H9 (cell line): Measurements from ENCODE around the gene CDH7. TPM values are rescaled to one million over a fixed set of nuclear protein-coding genes. Genes with fewer than 3 reads are reported as not detected.

Experiments used
- DNase-seq: peaks from one replicate; pipeline ENCODE4 v3.0.0-alpha.2; 2017
- H2AFZ ChIP-seq: one replicate; pipeline ENCODE4 v1.6.1; 2013; ENCODE audit warnings: mild to moderate bottlenecking, low read length, control low read depth, moderate library complexity
- H2AK5ac ChIP-seq: 2 replicates; pipeline ENCODE4 v1.6.1; 2013; ENCODE audit warnings: low read length, control low read depth, mixed read lengths; ENCODE audit not compliant: insufficient read length
- H2BK120ac ChIP-seq: one replicate; pipeline ENCODE4 v1.6.1; 2013; ENCODE audit warnings: low read depth, mild to moderate bottlenecking, low read length, control low read depth, inconsistent platforms; ENCODE audit not compliant: poor library complexity, severe bottlenecking
- H2BK12ac ChIP-seq: 2 replicates; pipeline ENCODE4 v1.6.1; 2013; ENCODE audit warnings: low read length, control low read depth, mixed read lengths, low read depth; ENCODE audit not compliant: insufficient read length
- H2BK15ac ChIP-seq: 2 replicates; pipeline ENCODE4 v1.6.1; 2013; ENCODE audit warnings: low read depth, low read length, control low read depth
- H2BK20ac ChIP-seq: one replicate; pipeline ENCODE4 v1.6.1; 2013; ENCODE audit warnings: low read depth, mild to moderate bottlenecking, low read length, control low read depth, inconsistent platforms; ENCODE audit not compliant: poor library complexity, severe bottlenecking
- H2BK5ac ChIP-seq: 2 replicates; pipeline ENCODE4 v1.6.1; 2013; ENCODE audit warnings: low read length, control low read depth, mixed read lengths; ENCODE audit not compliant: insufficient read length
- H3K14ac ChIP-seq: 2 replicates; pipeline ENCODE4 v1.6.1; 2013; ENCODE audit warnings: low read length, control low read depth; ENCODE audit not compliant: insufficient read depth
- H3K18ac ChIP-seq: 2 replicates; pipeline ENCODE4 v1.6.1; 2013; ENCODE audit warnings: low read depth, mild to moderate bottlenecking, mixed read lengths, low read length, control low read depth; ENCODE audit not compliant: insufficient read length
- H3K23ac ChIP-seq: 2 replicates; pipeline ENCODE4 v1.6.1; 2013; ENCODE audit warnings: low read length, control low read depth, mixed read lengths, low read depth; ENCODE audit not compliant: insufficient read length
- H3K23me2 ChIP-seq: 2 replicates; pipeline ENCODE4 v1.6.1; 2013; ENCODE audit warnings: low read depth, mild to moderate bottlenecking, mixed read lengths, low read length, control low read depth; ENCODE audit not compliant: insufficient read length, poor library complexity, severe bottlenecking
- H3K27ac ChIP-seq: 2 replicates; pipeline ENCODE4 v1.5.1; 2013; ENCODE audit warnings: low read length, control low read depth, mixed read lengths, low read depth; ENCODE audit not compliant: insufficient read length
- H3K27me3 ChIP-seq: 2 replicates; pipeline ENCODE4 v1.6.1; 2013; ENCODE audit warnings: low read length, control low read depth, inconsistent platforms; ENCODE audit not compliant: insufficient read depth
- H3K4ac ChIP-seq: 2 replicates; pipeline ENCODE4 v1.6.1; 2013; ENCODE audit warnings: low read depth, mild to moderate bottlenecking, control low read depth, inconsistent platforms, low read length, moderate library complexity
- H3K4me1 ChIP-seq: 2 replicates; pipeline ENCODE4 v1.6.1; 2013; ENCODE audit warnings: low read length, control low read depth, inconsistent platforms; ENCODE audit not compliant: insufficient read depth
- H3K4me2 ChIP-seq: 2 replicates; pipeline ENCODE4 v1.6.1; 2013; ENCODE audit warnings: low read length, control low read depth, mixed read lengths; ENCODE audit not compliant: insufficient read length, insufficient read depth
- H3K56ac ChIP-seq: 2 replicates; pipeline ENCODE4 v1.6.1; 2013; ENCODE audit warnings: low read depth, mild to moderate bottlenecking, mixed read lengths, low read length, control low read depth; ENCODE audit not compliant: insufficient read length
- H3K79me1 ChIP-seq: 2 replicates; pipeline ENCODE4 v1.6.1; 2013; ENCODE audit warnings: low read depth, mild to moderate bottlenecking, moderate library complexity, low read length, control low read depth, inconsistent platforms; ENCODE audit not compliant: insufficient read depth, poor library complexity, severe bottlenecking
- H3K79me2 ChIP-seq: 2 replicates; pipeline ENCODE4 v1.6.1; 2013; ENCODE audit warnings: low read length, control low read depth, inconsistent platforms; ENCODE audit not compliant: insufficient read depth
- H3K9ac ChIP-seq: 2 replicates; pipeline ENCODE4 v1.6.1; 2013; ENCODE audit warnings: low read length, control low read depth, mixed read lengths; ENCODE audit not compliant: insufficient read length; ENCODE audit errors: extremely low read depth
- H3K9me3 ChIP-seq: one replicate; pipeline ENCODE4 v1.6.1; 2013; ENCODE audit warnings: low read depth, low read length, inconsistent platforms; ENCODE audit not compliant: control insufficient read depth
- H3T11ph ChIP-seq: one replicate; pipeline ENCODE4 v1.6.1; 2013; ENCODE audit warnings: mild to moderate bottlenecking, low read length, control low read depth, inconsistent platforms
- H4K20me1 ChIP-seq: one replicate; pipeline ENCODE4 v1.6.1; 2013; ENCODE audit not compliant: control insufficient read depth, insufficient read length, insufficient read depth
- H4K5ac ChIP-seq: 2 replicates; pipeline ENCODE4 v1.6.1; 2013; ENCODE audit warnings: low read depth, mild to moderate bottlenecking, mixed read lengths, low read length, control low read depth; ENCODE audit not compliant: insufficient read length
- H4K8ac ChIP-seq: replicated peaks from 2 replicates; pipeline ENCODE4 v1.6.1; 2013; ENCODE audit warnings: low read length, control low read depth, mixed read lengths, low read depth; ENCODE audit not compliant: insufficient read length
- H4K91ac ChIP-seq: 2 replicates; pipeline ENCODE4 v1.6.1; 2013; ENCODE audit warnings: low read depth, mild to moderate bottlenecking, moderate library complexity, mixed read lengths, low read length, control low read depth; ENCODE audit not compliant: insufficient read length
- H3K27ac Mint-ChIP-seq, 3 experiments: 2 replicates in 2 of 3; 3 replicates in 1 of 3; pipeline ENCODE4 v1.8.0; 2020 to 2021; ENCODE audit warnings: mixed read lengths in 3 of 3, mild to moderate bottlenecking in 1 of 3, moderate library complexity in 1 of 3
- H3K27me3 Mint-ChIP-seq: 2 replicates; pipeline ENCODE4 v1.8.0; 2021; ENCODE audit warnings: low read depth, mild to moderate bottlenecking, moderate library complexity, mixed read lengths
- H3K36me3 Mint-ChIP-seq, 3 experiments: 2 replicates in 2 of 3; 3 replicates in 1 of 3; pipeline ENCODE4 v1.8.0; 2020 to 2021; ENCODE audit warnings: low read depth in 3 of 3, mixed read lengths in 3 of 3; ENCODE audit not compliant: insufficient read depth in 1 of 3
- H3K4me1 Mint-ChIP-seq, 2 experiments: 2 replicates each; pipeline ENCODE4 v1.8.0; 2020; ENCODE audit warnings: mixed read lengths in 2 of 2
- H3K4me3 Mint-ChIP-seq, 2 experiments: 2 replicates in 1 of 2; 3 replicates in 1 of 2; pipeline ENCODE4 v1.8.0; 2020 to 2021; ENCODE audit warnings: mild to moderate bottlenecking in 2 of 2, mixed read lengths in 2 of 2, moderate library complexity in 1 of 2
- H3K9me3 Mint-ChIP-seq, 2 experiments: 2 replicates in 1 of 2; 3 replicates in 1 of 2; pipeline ENCODE4 v1.8.0; 2020; ENCODE audit warnings: mild to moderate bottlenecking in 2 of 2, mixed read lengths in 2 of 2, moderate library complexity in 1 of 2
- CTCF ChIP-seq: fragments of 200-600 bp; sonication (generic); conservative IDR thresholded peaks from 3 replicates; pipeline ENCODE4 v1.8.0; 2021; ENCODE audit warnings: antibody characterized with exemption, mild to moderate bottlenecking
- WGBS: extraction: QIAGEN DNeasy Blood & Tissue Kit; methylation state at CpG from one replicate; pipeline ENCODE4 v1.1.7; 2013; ENCODE audit warnings: missing lambda C conversion rate, low lambda C conversion rate, mixed read lengths; ENCODE audit not compliant: insufficient read length; ENCODE audit errors: extremely low coverage; 5-methylcytosine and 5-hydroxymethylcytosine counted together
- total RNA-seq: library from RNA; stranded (reverse); gene quantifications from 2 replicates; pipeline ENCODE4 v1.2.1, GENCODE V29; 2021

The CDH7 gene
- total RNA-seq, 1 experiment from 2014 or later = 0.13 TPM

GRCh38 chr18:65846107-65846506 is 95.3 kb downstream of the CDH7 start:
- Histone ChIP-seq H3K79me2 (no peaks in the 10 kb centered on the region), H3K9ac (no peak overlapping the region), H2BK20ac (no peak overlapping the region), H3K14ac (no peak overlapping the region), H2BK5ac (no peak overlapping the region), H3T11ph (no peak overlapping the region), H3K18ac (no peak overlapping the region), H3K79me1 (no peaks in the 10 kb centered on the region), H4K91ac (no peak overlapping the region), H3K27me3 (no peaks in the 10 kb centered on the region), H2BK120ac (no peak overlapping the region), H3K56ac (no peak overlapping the region), H3K9me3 (no peaks in the 10 kb centered on the region), H2AFZ (no peak overlapping the region), H4K5ac (no peak overlapping the region), H2BK15ac (no peak overlapping the region), H4K8ac (no peak overlapping the region), H2AK5ac (no peak overlapping the region), H3K4me2 (no peak overlapping the region), H3K23me2 (no peaks in the 10 kb centered on the region), H2BK12ac (no peak overlapping the region), H3K23ac (no peak overlapping the region), H3K4me1 (no peaks in the 10 kb centered on the region), H4K20me1 (no peaks in the 10 kb centered on the region), H3K4ac (no peak overlapping the region), H3K27ac (no peak overlapping the region)
- WGBS = no CpG with 5 or more reads among the region's 2 CpGs
- Mint-ChIP-seq H3K9me3 (no peaks in the 10 kb centered on the region), H3K4me1 (peaks cover 9 to 13% of the 10 kb centered on the region in 2 experiments), H3K27me3 (no peaks in the 10 kb centered on the region), H3K36me3 (no peaks in the 10 kb centered on the region), H3K4me3 (no peak overlapping the region), H3K27ac (no peak overlapping the region)
- TF ChIP-seq CTCF = no peak
- no peak for DNase-seq
